ENCODE measurements around the gene CASP8.

GRCh38 chr2:201327678-201328077 lies 67.3 kb downstream of the CASP8 start:
- TF ChIP-seq CTCF (IDR thresholded peaks at IDR 0.05), result no peak
- no peak for TF ChIP-seq EP300 (IDR thresholded peaks at IDR 0.05)
